Fibroblast of mammary gland (primary cell): ENCODE data around the gene PSMA6.

Source experiments
- DNase-seq: peaks from one replicate; pipeline ENCODE4 v3.0.0-alpha.2; 2010; ENCODE audit warnings: low read depth
- H3K4me3 ChIP-seq: 2 replicates; pipeline ENCODE4 v1.5.1; 2011; ENCODE audit warnings: low read depth, mild to moderate bottlenecking, low read length, moderate library complexity; ENCODE audit not compliant: control insufficient read depth
- TF ChIP-seq, protein P1 (sequence below): conservative IDR thresholded peaks from 2 replicates; pipeline ENCODE4 v1.5.1; 2011; ENCODE audit warnings: low read depth, low read length, inconsistent platforms; ENCODE audit not compliant: control insufficient read depth, insufficient read depth

The PSMA6 gene

DNA sequence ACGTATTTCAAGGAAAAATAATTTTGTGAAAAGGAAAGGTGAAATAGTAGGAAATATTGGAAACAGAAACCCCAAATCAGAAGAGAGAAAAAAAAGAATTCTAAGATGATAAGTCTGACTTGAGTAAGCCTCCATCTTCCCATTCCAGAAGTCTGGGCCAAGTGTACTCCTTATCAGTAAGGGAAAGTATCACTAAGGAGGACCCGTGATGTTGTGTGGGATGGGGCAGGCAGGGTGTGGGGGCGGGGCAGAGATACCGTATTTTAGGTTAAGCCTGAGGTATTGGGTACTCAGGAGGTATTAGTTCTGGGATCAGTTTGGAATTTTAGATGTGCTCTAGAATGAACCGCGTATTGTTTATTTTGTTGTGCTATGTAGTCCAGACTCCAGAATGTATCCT lies 33.8 kb upstream of the PSMA6 start:
- TF ChIP-seq, protein P1, sequence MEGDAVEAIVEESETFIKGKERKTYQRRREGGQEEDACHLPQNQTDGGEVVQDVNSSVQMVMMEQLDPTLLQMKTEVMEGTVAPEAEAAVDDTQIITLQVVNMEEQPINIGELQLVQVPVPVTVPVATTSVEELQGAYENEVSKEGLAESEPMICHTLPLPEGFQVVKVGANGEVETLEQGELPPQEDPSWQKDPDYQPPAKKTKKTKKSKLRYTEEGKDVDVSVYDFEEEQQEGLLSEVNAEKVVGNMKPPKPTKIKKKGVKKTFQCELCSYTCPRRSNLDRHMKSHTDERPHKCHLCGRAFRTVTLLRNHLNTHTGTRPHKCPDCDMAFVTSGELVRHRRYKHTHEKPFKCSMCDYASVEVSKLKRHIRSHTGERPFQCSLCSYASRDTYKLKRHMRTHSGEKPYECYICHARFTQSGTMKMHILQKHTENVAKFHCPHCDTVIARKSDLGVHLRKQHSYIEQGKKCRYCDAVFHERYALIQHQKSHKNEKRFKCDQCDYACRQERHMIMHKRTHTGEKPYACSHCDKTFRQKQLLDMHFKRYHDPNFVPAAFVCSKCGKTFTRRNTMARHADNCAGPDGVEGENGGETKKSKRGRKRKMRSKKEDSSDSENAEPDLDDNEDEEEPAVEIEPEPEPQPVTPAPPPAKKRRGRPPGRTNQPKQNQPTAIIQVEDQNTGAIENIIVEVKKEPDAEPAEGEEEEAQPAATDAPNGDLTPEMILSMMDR, result no peak
- no peak overlapping the region for H3K4me3 ChIP-seq
- DNase-seq, result no peak

DNA sequence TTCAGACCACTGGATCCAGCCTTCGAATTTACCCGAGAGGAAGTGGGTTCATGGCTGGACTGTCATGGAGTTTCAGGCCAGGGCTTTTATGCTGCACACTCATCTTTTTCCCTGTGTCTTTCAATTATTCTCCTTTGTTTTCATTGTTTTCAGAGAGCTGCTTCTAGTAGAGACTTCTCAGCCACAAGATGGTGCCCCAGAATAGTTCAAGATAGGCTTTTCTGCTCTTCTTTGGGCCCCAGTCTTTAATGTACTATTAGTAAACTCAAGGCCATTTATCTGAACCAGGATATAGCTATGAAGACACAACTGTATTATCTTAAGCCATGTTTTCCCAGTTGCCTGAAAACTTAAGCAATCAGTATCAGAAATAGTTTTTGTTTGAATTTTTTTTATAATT lies 30.4 kb upstream of the PSMA6 start:
- H3K4me3 ChIP-seq, result no peak overlapping the region
- peak; percentile 2 for DNase-seq
- TF ChIP-seq, protein P1, result no peak

DNA sequence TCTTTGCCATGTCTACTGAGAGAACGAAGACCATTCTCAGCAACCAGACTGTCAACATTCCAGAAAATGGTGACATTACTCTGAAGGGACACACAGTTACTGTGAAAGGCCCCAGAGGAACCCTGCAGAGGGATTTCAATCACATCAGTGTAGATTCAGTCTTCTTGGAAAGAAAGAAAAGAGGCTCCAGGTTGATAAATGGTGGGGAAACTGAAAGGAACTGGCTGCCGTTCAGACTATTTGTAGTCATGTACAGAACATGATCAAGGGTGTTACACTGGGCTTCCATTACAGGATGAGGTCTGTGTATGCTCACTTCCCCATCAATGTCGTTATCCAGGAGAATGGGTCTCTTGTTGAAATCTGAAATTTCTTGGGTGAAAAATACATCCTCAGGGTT lies 29.7 kb upstream of the PSMA6 start:
- TF ChIP-seq, protein P1, result no peak

DNA sequence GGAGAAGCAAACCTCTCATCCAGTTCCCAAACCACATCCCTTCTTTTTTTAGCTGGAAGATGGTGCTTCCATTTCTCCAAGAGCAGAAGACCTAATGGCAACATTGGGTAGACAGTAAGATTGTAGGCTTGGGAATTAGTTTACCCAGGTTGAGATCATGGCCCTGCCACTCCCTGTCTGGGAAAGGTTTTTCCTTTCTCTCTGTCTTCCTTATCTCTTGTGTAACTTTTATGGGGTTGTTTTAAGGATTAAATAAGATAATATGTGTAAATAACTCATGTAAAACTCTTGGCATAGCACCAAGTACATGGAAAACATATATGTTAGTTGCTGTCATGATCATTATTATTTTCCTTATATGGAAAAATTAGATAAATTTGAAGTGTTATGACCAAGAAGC lies 23.2 kb upstream of the PSMA6 start:
- no peak overlapping the region for H3K4me3 ChIP-seq
- DNase-seq, result no peak
- TF ChIP-seq, protein P1, result no peak

More for the DNA sequence above, 29.7 kb upstream of the PSMA6 start:
- DNase-seq, result no peak
- H3K4me3 ChIP-seq, result no peak overlapping the region

DNA sequence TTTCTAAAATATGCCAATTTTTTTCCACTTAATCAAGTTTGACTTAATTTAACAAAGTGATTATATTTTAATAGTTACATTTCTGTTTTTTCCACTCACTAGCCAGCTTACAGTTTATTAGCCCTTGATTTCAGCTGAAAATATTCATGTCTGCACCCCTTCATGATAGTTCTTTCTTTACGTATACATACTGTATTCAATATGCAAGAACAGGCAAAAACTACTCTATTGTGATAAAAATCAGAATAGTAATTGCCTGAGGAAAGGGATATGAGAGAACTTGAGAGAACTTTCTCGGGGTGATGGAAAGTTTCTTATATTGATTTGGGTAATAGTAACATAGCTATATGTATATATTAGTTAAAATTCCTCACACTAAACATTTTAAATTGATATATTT lies 17.4 kb upstream of the PSMA6 start:
- no peak overlapping the region for H3K4me3 ChIP-seq
- no peak for DNase-seq
- TF ChIP-seq, protein P1, result no peak

DNA sequence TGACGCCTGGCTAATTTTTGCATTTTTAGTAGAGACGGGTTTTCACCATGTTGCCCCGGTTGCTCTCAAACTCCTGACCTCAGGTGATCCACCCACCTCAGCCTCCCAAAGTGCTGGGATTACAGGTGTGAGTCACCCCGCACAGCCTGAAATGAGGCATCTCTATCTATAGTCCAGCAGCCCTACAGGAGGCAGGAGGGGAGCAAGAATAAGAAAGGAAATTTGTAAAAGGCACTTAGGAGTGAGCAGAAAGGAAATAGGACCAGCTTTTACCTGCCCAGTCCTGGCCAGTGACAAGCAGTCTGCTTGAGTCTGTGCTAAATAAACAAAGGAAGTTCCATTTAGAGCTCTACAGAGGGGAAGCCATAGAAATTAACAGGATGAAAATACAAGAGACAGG lies 15.0 kb upstream of the PSMA6 start:
- no peak overlapping the region for H3K4me3 ChIP-seq
- TF ChIP-seq, protein P1, result no peak
- DNase-seq, result no peak

DNA sequence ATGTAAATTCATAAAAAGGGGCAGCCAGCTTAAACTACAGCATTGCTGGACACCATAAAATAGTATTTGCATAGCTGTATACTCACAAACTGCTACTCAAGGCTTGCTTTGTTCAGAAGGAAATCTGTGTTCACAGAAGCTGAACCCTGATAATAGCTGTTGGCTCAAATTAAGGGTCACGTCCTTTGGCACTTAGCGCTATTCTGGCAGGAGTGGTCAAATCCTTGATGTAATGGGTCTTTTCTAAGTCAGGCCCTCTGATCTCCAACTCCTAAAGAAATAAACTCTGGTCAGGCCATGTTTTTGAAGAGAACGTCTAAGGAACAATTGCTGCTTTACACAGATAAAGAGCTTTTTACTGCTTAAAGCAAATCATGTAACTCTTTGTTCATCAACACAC lies 12.8 kb upstream of the PSMA6 start:
- no peak overlapping the region for H3K4me3 ChIP-seq
- TF ChIP-seq, protein P1, result no peak
- no peak for DNase-seq
